Neural progenitor cell (in vitro differentiated cells): ENCODE results near the gene BCORL1. TPM values are rescaled to one million over a fixed set of nuclear protein-coding genes. Genes with fewer than 3 reads are reported as not detected.
A peak's percentile ranks its signal among the peaks of the same experiment; 100 is the strongest.

Experiments
- DNase-seq: peaks from one replicate; pipeline ENCODE4 v3.0.0-alpha.2; 2016; ENCODE audit warnings: low spot score
- H2AFZ ChIP-seq: fragments of 200-600 bp; sonication (generic); replicated peaks from 2 replicates; pipeline ENCODE4 v1.6.1; 2016; ENCODE audit warnings: antibody characterized with exemption
- H3F3A ChIP-seq: fragments of 200-600 bp; sonication (generic); 2 replicates; pipeline ENCODE4 v1.6.1; 2016; ENCODE audit warnings: antibody characterized with exemption, low read depth
- H3K27ac ChIP-seq: fragments of 200-600 bp; sonication (generic); 2 replicates; pipeline ENCODE4 v1.5.1; 2016; ENCODE audit warnings: mild to moderate bottlenecking
- H3K27me3 ChIP-seq: fragments of 200-600 bp; sonication (generic); 2 replicates; pipeline ENCODE4 v1.6.1; 2016; ENCODE audit warnings: mild to moderate bottlenecking, moderate library complexity
- H3K36me3 ChIP-seq: fragments of 200-600 bp; sonication (generic); 2 replicates; pipeline ENCODE4 v1.5.1; 2016
- H3K4me1 ChIP-seq: fragments of 200-600 bp; sonication (generic); 2 replicates; pipeline ENCODE4 v1.6.1; 2016; ENCODE audit warnings: mixed run types
- H3K4me2 ChIP-seq: fragments of 200-600 bp; sonication (generic); 2 replicates; pipeline ENCODE4 v1.6.1; 2016
- H3K4me3 ChIP-seq: fragments of 200-600 bp; sonication (generic); 2 replicates; pipeline ENCODE4 v1.5.1; 2016
- H3K79me2 ChIP-seq: fragments of 200-600 bp; sonication (generic); 2 replicates; pipeline ENCODE4 v1.6.1; 2016; ENCODE audit warnings: low read depth
- H3K9ac ChIP-seq: fragments of 200-600 bp; sonication (generic); 2 replicates; pipeline ENCODE4 v1.6.1; 2016
- H3K9me3 ChIP-seq: fragments of 200-600 bp; sonication (generic); 2 replicates; pipeline ENCODE4 v1.5.1; 2016; ENCODE audit warnings: low read depth
- H4K20me1 ChIP-seq: fragments of 200-600 bp; sonication (generic); 2 replicates; pipeline ENCODE4 v1.6.1; 2016; ENCODE audit warnings: low read depth
- H3K27ac Mint-ChIP-seq: 3 replicates; pipeline ENCODE4 v1.8.0; 2021; ENCODE audit warnings: mixed read lengths
- H3K27me3 Mint-ChIP-seq: 2 replicates; pipeline ENCODE4 v1.8.0; 2022; ENCODE audit warnings: low read depth, mild to moderate bottlenecking, inconsistent platforms, moderate library complexity, mixed read lengths; ENCODE audit not compliant: insufficient read depth
- H3K36me3 Mint-ChIP-seq: 3 replicates; pipeline ENCODE4 v1.8.0; 2021; ENCODE audit warnings: mixed read lengths
- H3K4me1 Mint-ChIP-seq: 3 replicates; pipeline ENCODE4 v1.8.0; 2021; ENCODE audit warnings: mixed read lengths
- H3K4me3 Mint-ChIP-seq: 3 replicates; pipeline ENCODE4 v1.8.0; 2021; ENCODE audit warnings: mild to moderate bottlenecking, moderate library complexity, mixed read lengths
- H3K9me3 Mint-ChIP-seq: 3 replicates; pipeline ENCODE4 v1.8.0; 2020; ENCODE audit warnings: mixed read lengths
- CTCF ChIP-seq: fragments of 200-600 bp; sonication (generic); IDR thresholded peaks from 2 replicates; pipeline ENCODE4 v1.5.1; 2017; ENCODE audit warnings: antibody characterized with exemption, mild to moderate bottlenecking
- EZH2 ChIP-seq: fragments of 200-600 bp; sonication (generic); IDR thresholded peaks from 2 replicates; pipeline ENCODE4 v1.6.1; 2017; ENCODE audit warnings: antibody characterized with exemption, mild to moderate bottlenecking, moderate library complexity
- EZH2phosphoT487 ChIP-seq: fragments of 200-600 bp; sonication (generic); IDR thresholded peaks from 2 replicates; pipeline ENCODE4 v1.6.1; 2017; ENCODE audit warnings: antibody characterized with exemption
- total RNA-seq: library from RNA; depleted of rRNA; stranded (reverse); fragments of >200 nt; gene quantifications from 2 replicates; pipeline ENCODE4 v1.2.3, GENCODE V29; 2015; ENCODE audit warnings: low replicate concordance

Gene BCORL1
- total RNA-seq, 1 donor from 2014 or later: 5.1 TPM

- Histone ChIP-seq H4K20me1 (no peaks in the 10 kb centered on the region), H3K79me2 (no peaks in the 10 kb centered on the region), H3K9ac (no peak overlapping the region), H3K4me3 (no peak overlapping the region), H3K4me1 (no peaks in the 10 kb centered on the region), H3K36me3 (no peaks in the 10 kb centered on the region), H3K27me3 (peaks cover 38% of the 10 kb centered on the region), H3K9me3 (no peaks in the 10 kb centered on the region), H2AFZ (no peak overlapping the region), H3F3A (peaks cover 29% of the 10 kb centered on the region), H3K27ac (no peak overlapping the region), H3K4me2 (no peak overlapping the region)
- DNase-seq: no peak
- Mint-ChIP-seq H3K27me3 (peaks cover 24% of the 10 kb centered on the region), H3K36me3 (no peaks in the 10 kb centered on the region), H3K4me3 (peak overlapping the region; percentile 48), H3K9me3 (peaks cover 5% of the 10 kb centered on the region), H3K27ac (peak overlapping the region; percentile 36), H3K4me1 (peaks cover 42% of the 10 kb centered on the region)
- TF ChIP-seq CTCF (no peak), EZH2phosphoT487 (no peak), EZH2 (no peak)
These were observed 18.7 kb upstream of the BCORL1 start for GRCh38 chrX:129963729-129964128.

- Histone ChIP-seq H3K36me3 (no peaks in the 10 kb centered on the region), H3K9me3 (no peaks in the 10 kb centered on the region)
These were observed 17.3 kb upstream of the BCORL1 start for GRCh38 chrX:129965166-129965565.

GRCh38 chrX:129968968-129969367 lies 13.5 kb upstream of the BCORL1 start:
- Mint-ChIP-seq H3K36me3 (no peaks in the 10 kb centered on the region), H3K4me1 (peaks cover 14% of the 10 kb centered on the region), H3K27ac (no peak overlapping the region), H3K27me3 (peaks cover 23% of the 10 kb centered on the region), H3K4me3 (no peak overlapping the region), H3K9me3 (peaks cover 8% of the 10 kb centered on the region)
- H3K36me3 ChIP-seq: no peaks in the 10 kb centered on the region
- H3K27ac ChIP-seq: no peak overlapping the region
- H3K27me3 ChIP-seq: peaks cover 17% of the 10 kb centered on the region
- H3K4me2 ChIP-seq: no peak overlapping the region
- no peak overlapping the region for H2AFZ ChIP-seq
- no peak for DNase-seq
- no peaks in the 10 kb centered on the region for H3K4me1 ChIP-seq
- no peaks in the 10 kb centered on the region for H3K79me2 ChIP-seq
- H3K4me3 ChIP-seq: no peak overlapping the region
- TF ChIP-seq EZH2 (no peak), CTCF (no peak), EZH2phosphoT487 (no peak)
- no peak overlapping the region for H3K9ac ChIP-seq
- no peaks in the 10 kb centered on the region for H3K9me3 ChIP-seq
- H4K20me1 ChIP-seq: no peaks in the 10 kb centered on the region
- no peaks in the 10 kb centered on the region for H3F3A ChIP-seq

More at GRCh38 chrX:129965166-129965565, 17.3 kb upstream of the BCORL1 start:
- Mint-ChIP-seq H3K9me3 (peaks cover 8% of the 10 kb centered on the region), H3K4me3 (no peak overlapping the region), H3K27ac (peak overlapping the region; percentile 89), H3K27me3 (peaks cover 18% of the 10 kb centered on the region), H3K36me3 (no peaks in the 10 kb centered on the region), H3K4me1 (peaks cover 29% of the 10 kb centered on the region)
- Histone ChIP-seq H4K20me1 (no peaks in the 10 kb centered on the region), H3K4me3 (no peak overlapping the region), H3K27me3 (peaks cover 24% of the 10 kb centered on the region), H3K79me2 (no peaks in the 10 kb centered on the region), H3F3A (peaks cover 18% of the 10 kb centered on the region), H3K4me1 (no peaks in the 10 kb centered on the region), H3K27ac (no peak overlapping the region), H2AFZ (no peak overlapping the region), H3K4me2 (no peak overlapping the region), H3K9ac (no peak overlapping the region)
- DNase-seq: no peak
- TF ChIP-seq EZH2: no peak
- TF ChIP-seq EZH2phosphoT487: no peak
- no peak for TF ChIP-seq CTCF
